DMS53 treated with DMSO at 0.1 percent for 48 hours (cell line): ENCODE data around the gene CYP19A1.

ENCODE experiments used
- DNase-seq: peaks from one replicate; lab custom pipeline; 2025; ENCODE audit not compliant: unreplicated experiment; lab: John Stamatoyannopoulos, UW

CYP19A1 gene

DNA sequence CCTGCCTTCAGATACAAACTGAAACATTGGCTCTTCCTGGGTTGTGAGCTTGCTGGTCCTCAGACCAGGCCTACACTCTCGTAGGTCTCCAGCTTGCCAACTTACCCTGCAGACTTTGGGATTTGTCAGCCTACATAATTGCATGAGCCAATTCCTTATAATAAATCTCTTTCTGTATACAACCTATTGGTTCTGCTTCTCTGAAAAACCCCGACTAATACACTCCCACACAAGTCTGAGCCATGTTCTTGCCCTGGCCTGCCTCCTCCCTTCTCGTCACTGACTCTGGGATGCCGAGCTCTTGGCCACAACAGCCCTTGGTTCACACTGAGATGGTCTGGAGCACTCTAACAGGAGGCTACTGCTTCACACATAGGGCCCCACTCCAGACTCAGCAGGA lies 9.5 kb downstream of the CYP19A1 start:
- DNase-seq, result no peak

GRCh38 chr15:51327081-51327480 lies 11.3 kb downstream of the CYP19A1 start:
- no peak for DNase-seq

- DNase-seq, result no peak
These were observed 13.2 kb downstream of the CYP19A1 start for GRCh38 chr15:51325167-51325566.

DNA sequence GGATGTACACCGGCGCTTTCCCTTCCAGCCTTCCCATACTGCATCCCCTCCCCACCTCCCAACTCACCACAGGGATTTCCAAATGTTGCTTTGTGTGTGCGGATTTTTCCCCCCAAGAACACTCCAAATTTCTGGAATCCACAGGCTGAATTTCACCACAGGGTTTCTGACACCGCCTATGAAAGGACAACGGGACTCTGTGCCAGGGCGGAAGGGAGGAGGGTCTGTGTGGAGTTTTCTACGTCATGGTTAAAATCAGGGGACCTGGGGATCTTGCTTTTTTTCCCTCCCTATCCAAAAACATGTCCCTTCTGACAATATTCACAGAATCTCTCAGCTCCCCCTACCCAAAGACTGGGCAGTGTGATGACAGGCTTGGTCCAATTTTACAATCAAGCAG lies 14.6 kb downstream of the CYP19A1 start:
- no peak for DNase-seq

DNA sequence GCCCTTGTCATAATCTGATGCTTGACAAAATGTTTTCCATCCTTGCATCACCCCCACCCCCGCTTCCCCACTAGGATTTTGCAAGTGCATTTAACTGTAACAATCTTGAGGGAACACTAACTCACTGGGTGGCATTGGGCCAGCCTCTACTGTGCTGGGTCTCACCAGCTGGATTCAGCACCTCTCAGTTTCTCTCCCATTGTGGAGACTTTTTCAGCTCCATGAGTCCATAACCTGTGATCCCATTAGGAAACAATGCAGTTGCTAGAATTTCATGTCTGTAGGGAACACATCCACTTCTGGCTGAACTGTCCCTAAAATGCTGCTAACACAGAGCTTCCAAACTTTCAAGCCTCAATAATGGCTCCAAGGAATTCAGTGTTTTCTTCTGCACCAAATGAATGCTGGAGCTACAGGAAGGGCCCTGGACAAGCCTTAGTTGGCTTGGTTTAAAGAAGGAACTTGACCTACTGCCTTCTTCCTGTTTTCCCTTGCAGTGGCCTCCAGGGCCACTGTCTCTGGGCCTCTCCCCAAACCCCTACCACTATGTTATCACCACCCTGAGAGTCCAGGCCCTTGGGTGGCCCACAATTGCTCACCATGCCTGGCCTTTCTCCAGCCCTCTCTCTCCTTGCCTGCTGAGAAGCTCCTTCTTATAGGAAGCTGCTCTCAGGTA lies 15.6 kb downstream of the CYP19A1 start:
- DNase-seq, result no peak

- no peak for DNase-seq
These were observed 17.1 kb downstream of the CYP19A1 start for GRCh38 chr15:51321316-51321715.

DNA sequence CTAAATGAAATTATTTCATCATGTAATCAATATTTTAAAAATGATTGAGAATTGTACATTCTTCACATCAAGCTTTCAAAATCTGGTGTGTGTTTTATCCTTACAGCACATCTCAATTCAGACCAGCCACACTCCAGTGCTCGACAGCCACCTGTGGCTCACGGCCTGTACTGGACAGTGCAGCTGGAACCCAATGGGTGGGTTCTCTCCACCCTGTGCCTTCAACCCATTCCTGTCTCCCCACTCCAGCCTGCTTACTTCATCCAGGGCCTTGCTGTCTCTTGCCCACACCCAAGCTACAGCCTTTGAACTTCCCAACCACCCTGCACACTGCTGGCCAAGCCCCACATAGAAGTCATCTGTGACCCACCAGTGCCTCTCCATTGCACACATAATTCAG lies 17.6 kb downstream of the CYP19A1 start:
- no peak for DNase-seq

- no peak for DNase-seq
These were observed 18.9 kb downstream of the CYP19A1 start for GRCh38 chr15:51319539-51319938.

- no peak for DNase-seq
These were observed 19.8 kb downstream of the CYP19A1 start for GRCh38 chr15:51318382-51319150.

- no peak for DNase-seq
These were observed 21.8 kb downstream of the CYP19A1 start for GRCh38 chr15:51316636-51317035.

DNA sequence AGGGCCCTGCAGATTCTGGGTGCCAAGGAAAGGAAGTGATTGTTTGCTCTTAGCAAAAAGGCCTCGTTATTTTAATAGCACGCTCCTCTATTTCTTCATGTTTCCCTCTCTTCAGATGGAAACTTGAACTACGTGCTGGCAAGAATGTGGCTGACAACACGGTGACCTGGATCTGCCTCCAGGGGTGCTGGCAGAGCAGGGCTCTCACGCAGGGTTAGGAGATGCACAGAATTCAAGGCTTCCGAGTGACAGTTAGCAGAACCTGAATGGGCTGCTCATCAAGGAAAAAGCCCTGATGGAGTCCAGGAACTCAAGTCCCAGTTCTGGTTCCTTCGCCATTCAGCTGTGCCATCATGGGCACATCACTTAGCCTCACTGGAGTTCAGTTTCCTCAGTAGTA lies 22.7 kb downstream of the CYP19A1 start:
- no peak for DNase-seq

DNA sequence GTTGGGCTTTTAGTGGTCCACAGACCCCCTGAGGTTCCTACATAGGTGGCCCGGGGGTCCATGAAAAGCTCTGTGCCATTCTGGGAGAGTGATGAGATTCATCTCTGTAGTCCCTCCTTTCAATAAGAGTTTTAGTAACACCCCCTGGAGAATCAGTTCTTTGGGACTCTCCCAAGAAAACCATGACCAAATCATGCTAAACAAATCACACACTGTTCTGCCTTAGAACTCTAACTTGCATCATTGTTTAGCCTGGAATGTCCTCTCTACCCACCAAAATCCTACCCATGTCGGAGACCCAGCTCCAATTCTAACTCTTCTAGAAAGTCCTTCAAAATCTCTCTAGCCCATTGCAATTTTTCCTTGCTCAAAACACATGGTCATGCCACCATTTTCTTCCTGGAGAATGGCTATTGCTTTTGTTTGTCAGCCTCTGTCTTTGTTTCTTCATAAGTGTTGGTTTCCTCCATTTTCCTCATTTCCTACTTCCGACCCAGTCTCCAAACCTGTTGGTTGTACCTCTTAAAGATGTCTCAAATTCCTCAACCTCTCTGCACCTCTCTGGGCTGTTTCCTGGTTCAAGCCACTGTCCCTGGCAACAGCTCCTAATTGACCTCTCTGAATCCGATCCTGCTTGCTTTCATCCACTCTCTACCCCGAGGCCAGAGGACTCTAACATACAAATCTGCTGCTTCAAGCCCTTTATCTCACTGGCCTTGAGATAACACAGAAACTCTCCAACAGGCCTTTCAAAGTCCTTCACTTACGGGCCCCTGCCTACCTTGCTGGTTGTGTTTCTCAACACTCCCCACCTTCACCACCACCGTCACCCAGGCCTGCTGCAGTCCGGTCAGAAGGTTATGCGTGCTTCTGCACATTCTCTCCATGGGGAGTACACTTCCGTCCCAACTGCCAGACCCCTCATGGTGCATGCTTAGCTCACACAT lies 23.7 kb downstream of the CYP19A1 start:
- DNase-seq, result no peak

- no peak for DNase-seq
These were observed 24.6 kb downstream of the CYP19A1 start for GRCh38 chr15:51313644-51314280.

DNA sequence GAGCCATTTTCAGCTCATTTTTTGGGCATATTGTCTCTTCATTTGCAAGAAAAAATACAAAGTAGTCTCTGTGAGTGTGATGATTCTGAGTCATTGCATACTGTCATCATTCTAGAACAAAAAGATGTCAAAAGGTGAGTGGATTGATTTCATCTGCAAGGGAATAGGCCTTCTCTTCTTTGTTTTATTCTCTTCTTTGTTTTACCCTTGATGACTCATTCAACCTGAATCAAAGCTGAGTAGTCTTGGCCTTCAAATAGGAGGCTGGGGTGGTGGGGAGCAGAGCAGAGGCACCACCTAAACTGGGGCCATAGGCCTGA lies 25.4 kb downstream of the CYP19A1 start:
- peak; percentile 13 for DNase-seq

GRCh38 chr15:51312166-51313073 lies 26.0 kb downstream of the CYP19A1 start:
- DNase-seq, result peak; percentile 18

DNA sequence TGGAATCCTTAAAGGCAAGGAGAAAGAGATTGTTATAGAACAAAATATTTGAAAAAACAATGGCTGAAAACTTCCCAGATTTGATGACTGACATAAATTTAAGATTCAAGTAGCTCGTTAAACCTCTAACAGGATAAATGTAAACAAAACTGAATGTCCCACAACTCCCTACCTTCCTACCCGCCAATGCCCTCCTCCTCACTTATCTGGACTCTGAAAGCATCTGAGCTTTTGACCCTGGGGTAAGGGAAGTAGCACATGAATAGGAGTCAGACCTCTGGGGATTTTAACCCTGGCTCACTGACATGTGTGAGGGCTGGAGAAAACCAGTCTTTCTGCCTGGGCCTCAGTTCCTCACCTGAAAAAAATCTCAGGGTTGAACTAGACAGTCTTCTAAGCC lies 26.9 kb downstream of the CYP19A1 start:
- no peak for DNase-seq

DNA sequence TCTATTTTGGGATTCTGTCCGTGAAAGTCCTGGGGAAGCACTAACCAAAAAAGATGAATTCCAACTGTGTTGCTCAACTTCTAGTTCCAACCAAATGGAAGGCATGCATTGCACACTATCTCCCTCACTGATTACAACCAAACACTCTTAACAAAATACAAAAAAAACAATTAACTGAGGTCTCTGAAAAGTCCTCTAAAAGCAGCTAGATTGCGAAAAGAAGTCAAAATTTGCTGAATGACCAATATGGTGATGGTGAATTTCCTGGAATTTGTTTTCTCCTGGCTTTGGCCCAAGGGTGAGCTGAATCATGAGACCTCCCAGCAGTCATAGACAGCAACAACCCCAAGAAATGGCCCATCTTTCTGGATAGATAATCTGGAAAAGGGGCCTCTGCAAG lies 28.3 kb downstream of the CYP19A1 start:
- no peak for DNase-seq

- no peak for DNase-seq
These were observed 30.6 kb downstream of the CYP19A1 start for GRCh38 chr15:51307811-51308210.

GRCh38 chr15:51307325-51307724 lies 31.1 kb downstream of the CYP19A1 start:
- DNase-seq, result no peak

GRCh38 chr15:51303462-51303980 lies 34.9 kb downstream of the CYP19A1 start:
- peak; percentile 35 for DNase-seq
